HG03097 (cell line): ENCODE measurements around the gene ADGRF5.

Experiments
- ATAC-seq: cut with Tn5 transposase; IDR thresholded peaks from one replicate; pipeline ENCODE4 v1.9.1; 2021; ENCODE audit not compliant: unreplicated experiment, low FRiP score

ADGRF5 gene

DNA sequence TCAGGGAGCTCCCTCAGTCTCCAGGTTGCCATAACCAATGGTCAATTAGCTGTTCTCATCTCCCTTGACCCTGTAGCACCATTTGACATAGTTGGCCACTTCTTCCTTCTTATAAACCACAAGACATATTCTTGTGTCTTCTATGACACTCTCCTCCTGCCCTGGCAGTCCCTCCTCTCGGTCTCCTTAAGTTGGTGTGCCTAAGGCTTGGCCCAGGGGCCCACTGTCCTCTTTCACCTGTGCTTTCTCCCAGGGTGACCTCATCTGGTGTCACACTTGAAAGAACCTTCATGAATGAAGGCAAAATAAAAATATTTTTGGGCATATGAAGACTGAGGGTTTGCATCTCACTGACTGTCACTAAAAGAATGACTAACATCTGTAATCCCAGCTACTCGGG is 9.7 kb upstream of the ADGRF5 start:
- ATAC-seq: no peak

DNA sequence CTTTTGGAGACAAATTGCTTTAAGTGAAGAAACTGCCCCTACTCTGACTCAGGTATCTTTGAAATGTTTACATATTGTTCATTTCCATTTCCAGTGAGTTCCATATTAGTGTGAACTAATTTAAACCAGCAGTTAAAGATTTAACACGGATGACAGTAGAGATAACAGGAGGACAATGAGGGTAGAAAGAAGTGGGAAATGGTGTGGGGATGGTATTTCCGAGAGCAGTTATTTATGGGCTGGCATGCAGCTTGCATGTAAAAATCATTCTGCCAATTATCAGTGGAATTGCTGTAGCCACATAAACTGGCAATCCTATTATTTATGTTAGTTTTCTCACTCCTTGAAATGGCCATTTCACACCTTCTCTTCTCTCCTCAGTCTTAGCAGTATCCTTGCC is 8.6 kb upstream of the ADGRF5 start:
- no peak for ATAC-seq

DNA sequence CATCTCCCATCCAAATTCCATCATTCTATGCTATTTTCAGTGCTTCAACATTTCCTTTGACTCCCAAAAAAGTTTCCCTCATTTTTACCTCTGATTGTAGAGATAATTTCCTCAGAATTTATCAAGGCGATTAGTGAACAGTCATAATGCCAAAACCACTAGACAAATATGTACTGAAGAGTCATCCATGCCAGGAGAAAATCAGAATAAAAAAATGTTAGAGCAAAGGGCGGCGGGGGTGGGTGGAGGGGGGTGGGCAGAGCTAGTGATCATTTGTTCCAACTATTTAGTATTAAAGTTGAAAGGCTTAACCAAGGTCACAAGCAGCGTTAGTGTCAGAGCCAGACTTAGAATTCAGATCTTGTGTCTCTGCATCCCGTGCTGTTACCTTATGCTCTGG is 5.3 kb upstream of the ADGRF5 start:
- ATAC-seq: no peak

DNA sequence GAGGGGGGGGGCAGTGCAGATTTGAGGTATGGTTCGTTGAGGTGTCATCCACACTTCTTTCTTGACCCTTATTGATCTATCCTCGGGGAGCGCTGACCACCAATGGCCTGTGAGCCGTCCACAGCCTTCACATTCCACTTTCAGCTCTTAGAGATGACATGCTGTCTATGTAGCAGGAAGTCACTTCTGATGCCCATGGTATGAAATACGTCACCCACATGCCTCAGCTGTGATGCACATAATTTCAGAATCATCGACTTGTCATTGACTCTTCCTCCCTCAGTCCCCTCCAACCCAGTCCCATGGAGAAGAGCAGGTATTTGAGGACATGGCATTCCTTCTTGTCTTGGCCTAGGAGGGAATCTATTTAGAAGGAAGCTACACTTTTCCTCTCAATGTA is 4.7 kb upstream of the ADGRF5 start:
- ATAC-seq: no peak

DNA sequence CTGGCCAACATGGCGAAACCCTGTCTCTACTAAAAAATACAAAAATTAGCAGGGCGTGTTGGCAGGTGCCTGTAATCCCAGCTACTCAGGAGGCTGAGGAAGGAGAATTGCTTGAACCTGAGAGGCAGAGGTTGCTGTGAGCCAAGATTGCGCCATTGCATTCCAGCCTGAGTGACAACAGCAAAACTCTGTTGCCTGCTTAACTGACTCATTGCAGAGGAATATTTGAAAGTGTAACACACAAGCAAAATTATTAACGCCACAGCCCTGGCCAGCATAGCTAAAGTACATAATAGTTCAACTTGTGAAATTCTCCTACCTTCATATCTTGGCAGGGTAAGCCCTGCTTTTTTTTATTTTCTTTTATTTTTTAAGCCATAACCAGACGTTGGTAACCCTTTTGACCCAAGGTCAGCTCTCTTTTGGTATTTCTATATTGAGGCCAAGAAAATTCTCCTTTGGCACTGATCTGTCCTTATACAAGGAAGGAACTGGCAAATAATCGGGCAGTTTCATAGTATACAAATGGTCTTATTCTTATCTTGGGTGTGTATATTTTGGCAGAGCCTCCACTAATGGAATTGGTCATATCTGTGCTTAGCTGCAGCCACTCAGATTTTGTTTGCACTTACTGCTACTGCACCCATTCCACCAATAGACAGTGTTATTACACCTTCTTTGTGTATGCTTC is 4.0 kb upstream of the ADGRF5 start:
- ATAC-seq: no peak

DNA sequence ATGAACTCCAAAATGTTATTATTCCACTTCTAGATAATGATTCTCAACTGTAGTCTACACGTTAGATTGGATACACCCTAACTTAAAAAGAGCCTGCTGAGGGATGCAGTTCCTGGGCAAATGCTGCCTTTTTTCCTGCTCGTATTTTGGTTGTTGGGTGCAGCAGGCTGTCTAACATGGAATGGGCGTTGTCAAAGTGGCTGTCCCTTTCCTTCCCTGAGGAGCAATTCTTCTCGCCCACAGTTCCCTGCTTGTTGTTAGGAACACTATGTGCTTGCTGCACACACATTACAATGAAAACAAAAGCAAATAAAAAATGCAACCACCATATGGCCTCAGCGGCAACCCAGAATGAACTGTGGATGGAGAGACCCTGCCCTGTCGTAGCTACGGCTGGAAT is 1.7 kb upstream of the ADGRF5 start:
- ATAC-seq: no peak

DNA sequence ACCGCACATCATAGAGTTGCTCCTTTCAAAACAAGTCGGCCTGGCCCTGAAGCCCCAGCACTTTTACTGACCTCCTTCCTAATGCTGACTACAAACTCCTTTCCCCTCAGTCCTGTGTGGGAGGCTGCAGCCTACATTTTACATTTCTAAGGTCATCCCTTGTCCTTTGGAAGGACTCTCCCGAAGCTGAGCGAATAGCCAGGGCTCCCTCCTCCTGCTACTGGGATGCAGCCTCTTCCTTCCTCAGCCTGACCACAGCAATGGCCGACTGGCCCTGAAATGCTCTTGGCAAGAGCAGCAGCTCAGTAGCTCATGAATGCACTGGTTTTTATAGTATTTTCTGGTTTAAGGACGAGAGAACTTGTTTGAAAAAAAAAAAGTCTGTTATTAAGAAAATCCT is 679 bp downstream of the ADGRF5 start:
- ATAC-seq: no peak

DNA sequence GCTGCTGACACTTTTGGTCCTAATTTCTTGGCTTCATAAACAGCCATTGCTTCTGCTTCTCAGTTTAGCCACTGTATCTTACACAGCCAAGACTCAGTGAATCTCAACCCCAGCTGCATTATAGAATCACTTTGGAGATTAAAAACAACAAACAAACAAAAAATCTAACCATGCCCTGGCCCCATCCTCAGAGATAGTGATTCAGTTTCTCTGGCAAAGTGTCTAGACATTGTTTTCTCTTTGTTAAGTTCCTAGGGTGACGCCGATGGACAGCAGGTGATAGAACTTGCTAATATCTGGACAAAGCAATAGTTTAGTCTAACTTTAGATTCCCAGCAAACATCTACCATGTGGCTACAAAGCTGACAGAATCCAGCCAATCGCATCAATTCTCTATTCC is 2.9 kb downstream of the ADGRF5 start:
- no peak for ATAC-seq

DNA sequence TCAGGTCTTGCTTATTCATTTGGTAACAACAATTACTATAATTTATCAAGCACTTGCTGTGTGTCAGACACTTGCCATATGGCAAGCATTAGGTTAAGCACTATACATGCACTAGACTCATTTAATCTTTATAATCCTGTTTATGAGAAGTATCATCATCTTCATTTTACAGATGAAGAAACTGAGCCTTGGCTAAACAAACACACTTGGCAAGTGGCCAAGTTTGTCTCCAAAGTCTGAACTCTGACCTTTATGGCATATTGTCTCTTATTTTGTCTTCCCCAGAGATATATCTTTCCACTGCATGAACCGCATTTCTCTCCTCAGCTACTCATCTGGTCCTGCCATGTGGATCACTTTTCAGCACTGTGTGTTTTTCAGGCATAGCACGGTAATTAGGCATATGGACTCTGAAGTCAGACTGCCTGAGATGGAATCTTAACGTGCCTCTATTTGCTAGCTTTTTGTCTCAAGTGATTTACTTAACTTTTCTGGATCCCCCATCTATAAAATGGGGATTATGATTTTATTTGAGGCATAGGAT is 4.7 kb downstream of the ADGRF5 start:
- no peak for ATAC-seq

DNA sequence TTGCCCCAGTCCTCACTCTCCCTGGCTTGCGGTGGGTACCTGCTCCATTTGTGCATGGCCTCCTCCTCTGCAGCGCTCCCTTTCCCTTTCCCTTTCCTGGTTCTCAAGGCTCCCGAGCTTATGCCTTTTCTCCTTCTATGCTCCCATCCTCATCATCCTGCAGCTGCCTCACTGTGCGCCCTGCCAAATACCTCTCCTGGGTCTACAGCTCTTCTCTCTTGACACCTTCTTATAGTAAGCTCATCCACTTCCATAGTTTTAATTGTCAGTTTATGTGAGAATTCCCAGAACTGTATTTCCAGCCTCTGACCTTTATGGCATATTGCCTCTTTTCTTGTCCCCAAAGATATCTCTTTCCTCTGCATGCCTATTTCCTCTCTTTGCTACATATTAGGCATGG is 5.9 kb downstream of the ADGRF5 start:
- no peak for ATAC-seq

DNA sequence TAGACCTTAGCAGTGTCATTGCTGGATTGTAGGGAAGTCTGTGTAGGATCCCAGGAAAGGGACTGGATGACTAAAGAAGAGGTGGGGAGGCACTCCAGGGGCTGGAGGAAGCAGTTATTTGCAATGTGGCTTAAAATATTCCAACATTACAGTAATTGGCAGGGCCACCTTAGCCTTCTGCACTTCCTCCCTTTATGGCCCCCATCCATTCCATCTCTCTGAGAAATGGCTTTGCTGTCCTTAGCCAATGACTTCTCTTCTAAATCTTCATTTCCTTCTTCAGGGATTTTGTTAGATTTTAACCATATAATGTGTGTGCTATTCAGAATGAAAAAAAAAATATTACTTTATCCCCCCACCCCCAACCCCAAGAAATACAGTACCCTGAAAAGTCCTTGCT is 6.4 kb downstream of the ADGRF5 start:
- ATAC-seq: no peak

DNA sequence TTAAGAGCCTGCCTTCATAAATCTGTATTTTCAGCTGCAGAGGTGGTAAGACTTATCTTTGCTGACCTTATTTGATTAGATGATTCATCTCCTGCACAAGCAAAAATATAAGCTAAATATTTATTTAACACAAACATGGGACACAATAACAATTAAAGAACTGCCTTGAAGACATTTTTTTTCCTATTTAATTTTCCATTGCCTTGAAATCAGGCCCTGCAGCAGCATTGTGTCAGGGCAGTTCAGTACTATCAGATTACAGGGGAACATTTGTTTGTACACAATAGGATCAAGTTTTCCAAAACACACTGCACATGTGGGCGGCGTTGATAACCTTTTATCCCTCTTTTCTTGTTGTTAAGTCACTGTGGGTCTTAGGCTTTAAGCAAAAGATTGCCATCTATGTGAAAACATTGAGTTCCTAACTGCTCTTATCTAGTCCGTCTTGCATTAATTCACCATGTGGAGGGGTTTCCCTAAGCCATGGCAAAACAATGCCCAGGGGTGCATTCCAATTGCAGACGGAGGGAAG is 7.4 kb downstream of the ADGRF5 start:
- no peak for ATAC-seq

DNA sequence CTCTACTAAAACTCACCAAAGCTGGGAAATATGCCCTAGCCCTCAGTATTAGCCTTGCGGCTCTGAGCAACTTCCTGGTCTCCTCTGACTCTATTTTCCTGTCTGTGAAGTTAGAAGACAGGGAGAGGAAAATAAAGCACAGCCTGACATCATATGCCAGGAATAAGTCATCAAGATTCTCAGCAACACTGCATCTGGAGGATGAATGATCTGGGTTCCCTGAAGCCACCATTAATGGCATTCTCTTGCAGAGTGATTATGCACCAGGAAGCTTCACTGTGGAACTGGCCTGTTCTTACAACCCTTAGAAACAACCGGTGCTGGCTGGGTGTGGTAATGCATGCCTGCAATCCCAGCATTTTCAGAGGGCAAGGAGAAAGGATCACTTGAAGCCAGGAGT is 12.4 kb downstream of the ADGRF5 start:
- no peak for ATAC-seq

DNA sequence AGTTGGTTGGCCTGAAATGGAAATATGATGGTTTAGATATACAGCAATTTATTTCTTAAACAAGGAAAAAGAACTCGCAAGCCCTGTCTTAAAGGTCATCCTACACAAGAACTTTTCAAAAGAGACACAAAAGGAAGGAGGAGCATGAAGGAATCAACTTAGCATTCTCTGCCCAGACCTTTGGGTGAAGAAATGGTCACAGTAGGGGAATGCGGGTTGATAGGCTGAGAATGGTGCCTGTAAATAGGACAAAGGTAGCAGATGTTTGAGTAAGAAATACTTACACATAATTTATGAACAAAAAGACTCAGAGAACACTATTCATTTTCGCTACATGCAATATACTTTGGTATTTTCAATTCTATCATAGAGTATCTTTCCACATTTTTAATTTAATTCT is 15.0 kb downstream of the ADGRF5 start:
- no peak for ATAC-seq

DNA sequence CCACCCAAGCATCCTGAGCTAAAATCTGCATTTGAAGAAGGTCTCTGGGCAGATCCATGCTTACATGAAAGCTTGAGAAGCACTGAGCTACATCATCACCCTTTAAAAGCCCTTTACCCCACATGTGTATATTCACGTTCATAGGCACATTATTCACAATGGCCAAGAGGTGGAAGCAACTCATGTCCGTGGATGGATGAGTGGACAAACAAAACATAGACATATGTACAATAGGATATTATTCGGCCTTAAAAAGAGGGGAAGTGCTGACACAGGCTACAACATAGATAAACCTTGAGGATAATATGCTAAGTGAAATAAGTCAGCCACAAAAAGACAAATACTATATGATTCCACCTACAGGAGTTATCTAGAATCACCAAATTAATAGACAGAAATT is 17.6 kb downstream of the ADGRF5 start:
- ATAC-seq: no peak

DNA sequence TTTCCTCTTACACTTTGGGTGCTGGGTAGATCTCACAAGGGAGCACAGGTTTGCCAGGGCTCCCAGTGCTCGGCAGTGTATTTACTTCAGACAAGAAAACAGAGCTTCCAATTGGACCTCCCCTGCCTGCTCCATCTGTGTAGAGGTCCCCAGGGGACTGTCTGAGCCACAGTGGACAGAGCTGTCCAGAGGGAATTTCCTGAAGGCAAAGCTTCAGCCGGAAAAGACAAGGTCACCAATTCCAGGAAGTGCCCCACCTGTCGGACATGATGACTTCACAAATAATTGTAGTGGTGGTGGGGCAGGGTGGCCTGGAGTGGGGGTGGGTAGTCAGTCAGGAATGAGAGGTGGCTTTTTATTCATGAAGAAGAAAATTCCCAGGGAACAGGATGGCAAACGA is 18.6 kb downstream of the ADGRF5 start:
- no peak for ATAC-seq

DNA sequence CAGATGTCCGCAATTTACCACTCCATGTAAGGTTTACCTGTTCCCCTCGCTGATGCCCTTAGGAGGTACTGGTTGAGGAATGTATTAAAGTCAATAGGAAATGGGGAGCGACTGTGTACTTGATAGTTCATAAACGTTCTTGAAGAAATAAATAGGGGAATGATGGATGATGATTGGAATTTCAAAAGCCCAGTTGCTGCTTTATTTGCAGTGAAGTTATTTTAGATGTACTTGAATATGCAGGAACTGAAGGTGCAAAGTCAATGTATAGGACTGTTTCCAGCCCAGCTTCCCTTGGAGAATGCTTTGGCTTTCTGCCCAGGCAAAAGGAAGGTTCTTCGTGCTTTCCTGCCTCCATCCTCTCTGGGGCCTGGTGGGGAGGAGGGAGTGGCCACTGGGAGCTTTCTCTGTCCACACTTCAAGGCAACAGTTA is 19.8 kb downstream of the ADGRF5 start:
- ATAC-seq: no peak

DNA sequence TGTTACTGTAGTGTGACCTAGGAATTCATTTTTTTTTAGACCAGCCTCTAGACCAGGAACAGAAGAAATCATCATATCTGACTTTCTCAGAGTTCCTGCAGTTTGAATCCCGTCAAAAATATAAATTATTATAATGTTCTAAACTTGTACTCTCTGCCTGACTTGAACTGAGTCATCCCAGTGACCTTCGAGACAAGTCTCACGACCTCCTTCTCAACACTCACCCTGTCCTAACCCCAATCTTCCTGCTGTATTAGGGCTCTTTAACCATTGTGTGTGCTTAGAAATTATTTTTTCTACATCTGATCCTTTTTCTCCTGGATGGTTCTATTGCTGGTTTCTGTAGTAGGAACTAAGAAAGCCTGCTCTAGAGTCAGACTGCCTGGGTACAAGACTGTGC is 21.5 kb downstream of the ADGRF5 start:
- ATAC-seq: no peak

DNA sequence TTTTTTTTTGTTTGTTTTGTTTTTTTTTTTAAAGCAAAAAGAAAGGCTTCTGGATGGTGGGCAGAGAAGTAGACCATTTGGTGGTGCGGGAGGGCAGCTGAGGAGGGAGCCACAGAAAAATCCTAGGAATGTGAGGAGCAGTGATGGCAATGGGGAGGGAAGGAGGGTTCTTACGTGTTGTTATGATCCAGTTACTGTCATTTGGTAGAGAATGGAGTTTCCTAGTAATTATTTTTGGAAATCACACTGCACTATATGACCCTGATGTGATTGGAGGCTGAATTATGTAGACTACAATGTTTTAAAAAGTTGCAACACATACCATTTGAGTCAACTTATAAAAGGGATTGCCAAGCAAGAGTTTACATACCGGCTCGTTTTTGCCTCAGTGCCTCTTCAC is 22.1 kb downstream of the ADGRF5 start:
- no peak for ATAC-seq

DNA sequence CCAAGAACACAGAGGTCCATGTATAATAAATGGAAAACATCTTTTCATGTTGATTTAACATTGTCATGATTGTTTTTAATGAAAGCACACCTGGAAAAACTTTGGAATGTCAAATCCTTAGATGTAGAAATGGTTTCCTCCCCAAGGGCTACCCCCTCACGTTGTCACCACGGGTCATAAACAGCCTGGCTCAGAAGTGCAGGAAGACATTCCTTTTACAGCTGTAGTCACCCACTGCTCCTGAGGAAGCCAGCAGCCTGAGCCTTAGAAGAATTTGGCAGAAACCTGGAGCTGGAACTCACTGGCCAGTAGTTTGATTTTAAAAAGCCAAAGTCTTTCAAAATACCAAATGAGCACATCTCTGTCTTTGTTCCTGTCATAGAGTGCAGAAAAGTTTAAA is 23.7 kb downstream of the ADGRF5 start:
- no peak for ATAC-seq

DNA sequence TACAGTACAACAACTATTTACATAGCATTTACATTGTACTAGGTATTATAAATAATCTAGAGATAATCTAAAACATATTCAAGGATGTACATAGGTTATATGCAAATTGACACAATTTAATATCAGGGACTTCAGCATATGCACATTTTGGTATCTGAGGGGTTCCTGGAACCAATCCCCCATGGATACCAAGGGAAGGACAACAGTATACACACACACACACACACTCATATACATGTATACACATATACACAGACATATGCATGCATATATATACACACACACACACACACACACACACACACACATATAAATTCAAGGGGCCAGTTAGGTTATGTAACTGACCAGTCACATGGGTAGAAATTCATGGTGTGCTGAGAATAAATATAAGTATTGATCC is 24.9 kb downstream of the ADGRF5 start:
- no peak for ATAC-seq

DNA sequence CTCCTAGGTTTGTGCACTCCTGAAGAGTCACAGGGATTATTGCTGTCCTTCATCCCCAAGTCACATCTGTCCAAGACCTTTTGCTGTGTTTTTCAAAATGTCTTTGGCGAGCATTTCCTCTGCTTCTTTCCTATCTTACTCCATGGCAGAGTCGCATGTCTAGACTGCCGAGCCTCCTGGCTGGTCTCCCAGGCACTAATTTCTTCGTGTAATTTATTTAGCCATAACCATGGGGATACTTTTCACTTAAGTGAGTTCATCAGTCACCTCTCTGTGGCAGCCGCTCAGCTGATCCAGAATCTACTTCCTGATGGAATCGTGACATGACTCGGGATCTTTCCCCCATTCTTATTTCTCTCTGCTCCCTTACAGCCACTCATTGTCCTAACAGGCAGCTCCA is 25.8 kb downstream of the ADGRF5 start:
- ATAC-seq: no peak

DNA sequence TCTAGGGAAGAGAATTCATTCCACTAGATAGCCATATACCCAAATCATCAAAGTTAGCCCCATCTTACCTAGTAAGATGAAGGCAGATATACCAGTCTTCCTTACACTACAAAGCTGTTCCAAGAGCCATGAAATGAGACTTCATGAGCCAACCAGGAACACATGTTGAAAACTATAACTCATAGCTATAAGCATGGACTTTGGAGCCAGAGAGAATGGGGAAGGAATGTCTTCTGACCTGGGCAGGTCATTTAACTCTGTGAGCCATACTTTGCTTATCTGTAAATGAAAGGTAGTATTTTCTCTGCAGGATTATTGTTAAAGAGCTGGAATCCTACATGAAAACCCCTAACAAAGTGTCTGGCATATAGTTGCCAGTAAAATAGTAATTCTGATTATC is 27.3 kb downstream of the ADGRF5 start:
- no peak for ATAC-seq
